ENCODE results near the gene A4GNT. TPM values are rescaled to one million over a fixed set of nuclear protein-coding genes. Genes with fewer than 3 reads are reported as not detected.
A peak's percentile ranks its signal among the peaks of the same experiment; 100 is the strongest.

The A4GNT gene
- total RNA-seq, 1 donor from 2014 or later = not detected

DNA sequence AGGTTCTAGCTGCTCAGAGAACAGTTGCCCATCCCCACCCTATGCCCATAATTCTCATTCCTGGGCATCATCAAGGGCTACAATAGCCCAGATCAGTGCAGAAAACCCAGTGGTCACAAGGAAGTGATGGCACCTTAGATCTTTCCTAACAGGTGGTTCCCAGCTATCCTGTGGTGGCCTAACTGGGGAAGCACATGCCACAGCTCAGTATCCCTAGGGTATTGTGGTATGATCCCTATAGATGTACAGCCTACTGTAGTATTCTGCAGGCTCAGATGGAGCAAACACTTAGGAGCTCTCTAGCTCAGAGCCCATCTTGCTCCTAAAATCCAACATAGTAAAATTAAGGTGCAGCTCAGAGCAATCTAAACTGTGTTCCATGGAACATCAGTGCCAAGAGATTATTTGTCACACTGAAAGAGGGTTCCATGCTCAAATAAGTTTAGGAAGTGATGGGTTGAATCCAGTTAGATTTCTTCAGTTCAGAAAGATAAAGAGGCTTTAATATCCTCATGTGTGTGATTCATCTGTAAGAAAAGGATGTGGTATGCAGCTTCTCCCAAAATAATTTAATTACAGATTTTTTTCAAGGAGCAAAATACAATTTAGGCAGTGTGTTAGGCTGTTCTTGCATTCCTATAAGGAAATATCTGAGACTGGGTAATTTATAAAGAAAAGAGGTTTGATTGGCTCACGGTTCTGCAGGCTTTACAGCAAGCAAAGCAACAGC, 4.4 kb downstream of the A4GNT start:
- Mint-ChIP-seq H3K4me1 (peaks cover 8% of the 10 kb centered on the region), H3K27me3 (ENCODE audit: insufficient read depth, low read depth) (peaks cover 2% of the 10 kb centered on the region), H3K27ac (no peak overlapping the region), H3K36me3 (no peaks in the 10 kb centered on the region), H3K4me3 (peak overlapping the region; percentile 60), H3K9me3 (peaks cover 4% of the 10 kb centered on the region)
- Histone ChIP-seq H3K36me3 (no peaks in the 10 kb centered on the region), H3K4me1 (peaks cover 10% of the 10 kb centered on the region), H3K79me2 (ENCODE audit: low read depth) (no peaks in the 10 kb centered on the region), H3K9ac (no peak overlapping the region), H4K20me1 (ENCODE audit: low read depth) (no peaks in the 10 kb centered on the region), H3K27ac (no peak overlapping the region), H2AFZ (replicated peaks) (no peak overlapping the region), H3K4me3 (no peak overlapping the region), H3K27me3 (no peaks in the 10 kb centered on the region), H3K4me2 (no peak overlapping the region), H3F3A (ENCODE audit: low read depth) (no peaks in the 10 kb centered on the region), H3K9me3 (ENCODE audit: low read depth) (no peaks in the 10 kb centered on the region)
- TF ChIP-seq EZH2 (IDR thresholded peaks at IDR 0.05) (no peak), EZH2phosphoT487 (IDR thresholded peaks at IDR 0.05) (no peak)
- TF ChIP-seq, protein P1, sequence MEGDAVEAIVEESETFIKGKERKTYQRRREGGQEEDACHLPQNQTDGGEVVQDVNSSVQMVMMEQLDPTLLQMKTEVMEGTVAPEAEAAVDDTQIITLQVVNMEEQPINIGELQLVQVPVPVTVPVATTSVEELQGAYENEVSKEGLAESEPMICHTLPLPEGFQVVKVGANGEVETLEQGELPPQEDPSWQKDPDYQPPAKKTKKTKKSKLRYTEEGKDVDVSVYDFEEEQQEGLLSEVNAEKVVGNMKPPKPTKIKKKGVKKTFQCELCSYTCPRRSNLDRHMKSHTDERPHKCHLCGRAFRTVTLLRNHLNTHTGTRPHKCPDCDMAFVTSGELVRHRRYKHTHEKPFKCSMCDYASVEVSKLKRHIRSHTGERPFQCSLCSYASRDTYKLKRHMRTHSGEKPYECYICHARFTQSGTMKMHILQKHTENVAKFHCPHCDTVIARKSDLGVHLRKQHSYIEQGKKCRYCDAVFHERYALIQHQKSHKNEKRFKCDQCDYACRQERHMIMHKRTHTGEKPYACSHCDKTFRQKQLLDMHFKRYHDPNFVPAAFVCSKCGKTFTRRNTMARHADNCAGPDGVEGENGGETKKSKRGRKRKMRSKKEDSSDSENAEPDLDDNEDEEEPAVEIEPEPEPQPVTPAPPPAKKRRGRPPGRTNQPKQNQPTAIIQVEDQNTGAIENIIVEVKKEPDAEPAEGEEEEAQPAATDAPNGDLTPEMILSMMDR (IDR thresholded peaks at IDR 0.05) = no peak
- no peak for DNase-seq (ENCODE audit: low spot score)

DNA sequence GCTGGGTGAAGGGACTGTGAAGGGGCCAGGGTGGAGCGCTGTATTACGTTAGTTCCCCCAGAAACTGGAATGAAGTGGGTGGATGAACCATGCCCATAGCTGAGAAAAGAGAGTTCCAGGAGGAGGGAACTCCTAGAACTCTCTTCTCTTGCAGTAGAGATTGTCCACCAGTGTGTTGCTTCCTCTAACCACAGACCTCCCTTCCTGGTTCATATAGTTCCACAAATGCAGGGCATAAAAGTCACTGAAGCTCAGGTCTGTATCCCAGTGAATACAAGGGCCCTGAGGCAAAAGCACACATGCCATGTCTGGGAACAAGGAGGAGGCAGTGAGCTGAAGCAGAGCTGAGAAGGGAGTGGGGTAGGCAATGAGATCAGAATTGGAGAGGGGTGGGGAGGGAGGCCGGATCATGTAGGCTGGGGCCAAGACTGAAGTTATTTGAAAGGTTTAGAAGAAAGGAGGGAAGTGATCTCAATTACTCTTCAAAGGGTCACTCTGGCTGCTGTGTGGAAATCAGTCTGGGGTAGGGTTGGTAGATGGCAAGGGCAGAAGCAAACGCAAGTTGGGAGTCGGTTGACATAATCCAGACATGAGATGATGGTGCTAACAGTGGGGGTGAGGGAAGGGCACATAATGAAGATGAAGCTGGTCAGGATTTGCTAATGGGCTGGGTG, 6.5 kb downstream of the A4GNT start:
- Histone ChIP-seq H3K27me3 (no peaks in the 10 kb centered on the region), H4K20me1 (ENCODE audit: low read depth) (no peaks in the 10 kb centered on the region), H3K36me3 (no peaks in the 10 kb centered on the region), H2AFZ (replicated peaks) (peak overlapping the region; percentile 61), H3K4me1 (peaks cover 10% of the 10 kb centered on the region), H3K9ac (no peak overlapping the region), H3K4me2 (no peak overlapping the region), H3K79me2 (ENCODE audit: low read depth) (no peaks in the 10 kb centered on the region), H3K4me3 (no peak overlapping the region), H3K9me3 (ENCODE audit: low read depth) (no peaks in the 10 kb centered on the region), H3K27ac (no peak overlapping the region), H3F3A (ENCODE audit: low read depth) (no peaks in the 10 kb centered on the region)
- peaks cover 4% of the 10 kb centered on the region for H3K9me3 Mint-ChIP-seq
- no peak overlapping the region for H3K4me3 Mint-ChIP-seq
- no peaks in the 10 kb centered on the region for H3K36me3 Mint-ChIP-seq
- TF ChIP-seq EZH2phosphoT487 (IDR thresholded peaks at IDR 0.05) (no peak), EZH2 (IDR thresholded peaks at IDR 0.05) (no peak)
- TF ChIP-seq, protein P1 (IDR thresholded peaks at IDR 0.05) = no peak
- no peak overlapping the region for H3K27ac Mint-ChIP-seq
- peaks cover 8% of the 10 kb centered on the region for H3K4me1 Mint-ChIP-seq
- no peak for DNase-seq (ENCODE audit: low spot score)
- peaks cover 2% of the 10 kb centered on the region for H3K27me3 Mint-ChIP-seq (ENCODE audit: insufficient read depth, low read depth)

DNA sequence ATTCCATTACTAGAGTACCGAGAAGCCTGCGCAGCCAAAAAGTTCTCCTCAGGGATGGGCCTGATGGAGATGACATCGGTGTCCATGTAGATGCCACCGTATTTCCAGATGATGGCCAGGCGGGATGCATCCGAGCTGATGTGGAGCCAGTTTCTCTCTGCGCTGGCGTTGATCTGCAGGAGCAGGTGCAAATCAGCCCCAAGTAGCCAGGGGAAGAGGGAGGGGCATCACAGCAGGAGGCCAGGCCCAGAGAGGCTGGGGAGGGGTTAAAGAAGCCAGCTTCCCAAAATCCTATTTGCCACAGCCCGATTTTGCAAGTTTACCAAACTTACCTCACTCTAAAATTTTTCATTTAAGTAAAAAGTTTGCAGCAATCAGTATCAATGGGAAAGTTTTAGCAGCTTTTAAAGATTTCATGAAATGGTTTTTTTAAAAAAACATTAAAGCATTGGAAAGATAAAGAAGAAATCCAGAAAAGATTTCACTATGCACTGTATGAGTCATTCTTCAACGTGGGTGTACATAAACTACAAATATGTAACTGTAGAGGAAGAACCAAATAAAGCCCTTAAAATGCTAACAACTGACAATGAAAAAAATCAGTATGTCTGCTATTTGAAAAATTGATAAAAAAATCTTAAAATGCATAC, 7.4 kb downstream of the A4GNT start:
- Mint-ChIP-seq H3K9me3 (peaks cover 4% of the 10 kb centered on the region), H3K27me3 (ENCODE audit: insufficient read depth, low read depth) (peaks cover 2% of the 10 kb centered on the region), H3K4me3 (no peak overlapping the region), H3K27ac (no peak overlapping the region), H3K36me3 (no peaks in the 10 kb centered on the region), H3K4me1 (peaks cover 8% of the 10 kb centered on the region)
- Histone ChIP-seq H3K27me3 (no peaks in the 10 kb centered on the region), H3K27ac (no peak overlapping the region), H3K4me1 (peaks cover 10% of the 10 kb centered on the region), H3K9ac (no peak overlapping the region), H3K4me3 (no peak overlapping the region), H4K20me1 (ENCODE audit: low read depth) (no peaks in the 10 kb centered on the region), H3K36me3 (no peaks in the 10 kb centered on the region), H3K79me2 (ENCODE audit: low read depth) (no peaks in the 10 kb centered on the region), H3K9me3 (ENCODE audit: low read depth) (no peaks in the 10 kb centered on the region), H3K4me2 (no peak overlapping the region), H3F3A (ENCODE audit: low read depth) (no peaks in the 10 kb centered on the region), H2AFZ (replicated peaks) (no peak overlapping the region)
- no peak for DNase-seq (ENCODE audit: low spot score)
- no peak for TF ChIP-seq EZH2phosphoT487 (IDR thresholded peaks at IDR 0.05)
- TF ChIP-seq, protein P1 (IDR thresholded peaks at IDR 0.05) = no peak
- no peak for TF ChIP-seq EZH2 (IDR thresholded peaks at IDR 0.05)

Measured in neural progenitor cell (in vitro differentiated cells).